Neural progenitor cell (in vitro differentiated cells): Measurements from ENCODE around the gene TRPC6. TPM values are rescaled to one million over a fixed set of nuclear protein-coding genes. Genes with fewer than 3 reads are reported as not detected.
A peak's percentile ranks its signal among the peaks of the same experiment; 100 is the strongest.

Source experiments
- DNase-seq: peaks from one replicate; pipeline ENCODE4 v3.0.0-alpha.2; 2016; ENCODE audit warnings: low spot score
- H2AFZ ChIP-seq: fragments of 200-600 bp; sonication (generic); replicated peaks from 2 replicates; pipeline ENCODE4 v1.6.1; 2016; ENCODE audit warnings: antibody characterized with exemption
- H3F3A ChIP-seq: fragments of 200-600 bp; sonication (generic); 2 replicates; pipeline ENCODE4 v1.6.1; 2016; ENCODE audit warnings: antibody characterized with exemption, low read depth
- H3K27ac ChIP-seq: fragments of 200-600 bp; sonication (generic); 2 replicates; pipeline ENCODE4 v1.5.1; 2016; ENCODE audit warnings: mild to moderate bottlenecking
- H3K27me3 ChIP-seq: fragments of 200-600 bp; sonication (generic); 2 replicates; pipeline ENCODE4 v1.6.1; 2016; ENCODE audit warnings: mild to moderate bottlenecking, moderate library complexity
- H3K36me3 ChIP-seq: fragments of 200-600 bp; sonication (generic); 2 replicates; pipeline ENCODE4 v1.5.1; 2016
- H3K4me1 ChIP-seq: fragments of 200-600 bp; sonication (generic); 2 replicates; pipeline ENCODE4 v1.6.1; 2016; ENCODE audit warnings: mixed run types
- H3K4me2 ChIP-seq: fragments of 200-600 bp; sonication (generic); 2 replicates; pipeline ENCODE4 v1.6.1; 2016
- H3K4me3 ChIP-seq: fragments of 200-600 bp; sonication (generic); 2 replicates; pipeline ENCODE4 v1.5.1; 2016
- H3K79me2 ChIP-seq: fragments of 200-600 bp; sonication (generic); 2 replicates; pipeline ENCODE4 v1.6.1; 2016; ENCODE audit warnings: low read depth
- H3K9ac ChIP-seq: fragments of 200-600 bp; sonication (generic); 2 replicates; pipeline ENCODE4 v1.6.1; 2016
- H3K9me3 ChIP-seq: fragments of 200-600 bp; sonication (generic); 2 replicates; pipeline ENCODE4 v1.5.1; 2016; ENCODE audit warnings: low read depth
- H4K20me1 ChIP-seq: fragments of 200-600 bp; sonication (generic); 2 replicates; pipeline ENCODE4 v1.6.1; 2016; ENCODE audit warnings: low read depth
- H3K27ac Mint-ChIP-seq: 3 replicates; pipeline ENCODE4 v1.8.0; 2021; ENCODE audit warnings: mixed read lengths
- H3K27me3 Mint-ChIP-seq: 2 replicates; pipeline ENCODE4 v1.8.0; 2022; ENCODE audit warnings: low read depth, mild to moderate bottlenecking, inconsistent platforms, moderate library complexity, mixed read lengths; ENCODE audit not compliant: insufficient read depth
- H3K36me3 Mint-ChIP-seq: 3 replicates; pipeline ENCODE4 v1.8.0; 2021; ENCODE audit warnings: mixed read lengths
- H3K4me1 Mint-ChIP-seq: 3 replicates; pipeline ENCODE4 v1.8.0; 2021; ENCODE audit warnings: mixed read lengths
- H3K4me3 Mint-ChIP-seq: 3 replicates; pipeline ENCODE4 v1.8.0; 2021; ENCODE audit warnings: mild to moderate bottlenecking, moderate library complexity, mixed read lengths
- H3K9me3 Mint-ChIP-seq: 3 replicates; pipeline ENCODE4 v1.8.0; 2020; ENCODE audit warnings: mixed read lengths
- EZH2 ChIP-seq: fragments of 200-600 bp; sonication (generic); IDR thresholded peaks from 2 replicates; pipeline ENCODE4 v1.6.1; 2017; ENCODE audit warnings: antibody characterized with exemption, mild to moderate bottlenecking, moderate library complexity
- EZH2phosphoT487 ChIP-seq: fragments of 200-600 bp; sonication (generic); IDR thresholded peaks from 2 replicates; pipeline ENCODE4 v1.6.1; 2017; ENCODE audit warnings: antibody characterized with exemption
- total RNA-seq: library from RNA; depleted of rRNA; stranded (reverse); fragments of >200 nt; gene quantifications from 2 replicates; pipeline ENCODE4 v1.2.3, GENCODE V29; 2015; ENCODE audit warnings: low replicate concordance
- TF ChIP-seq, protein P1 (sequence below): fragments of 200-600 bp; sonication (generic); IDR thresholded peaks from 2 replicates; pipeline ENCODE4 v1.5.1; 2017; ENCODE audit warnings: antibody characterized with exemption, mild to moderate bottlenecking

TRPC6 gene
- total RNA-seq, 1 donor from 2014 or later = 0.17 TPM

GRCh38 chr11:101582236-101582988 lies 1.4 kb downstream of the TRPC6 start:
- Histone ChIP-seq H3K9me3 (no peaks in the 10 kb centered on the region), H3K27ac (no peak overlapping the region), H3K36me3 (no peaks in the 10 kb centered on the region), H3K79me2 (no peaks in the 10 kb centered on the region), H3K4me2 (peak overlapping the region; percentile 94), H3K4me3 (peak overlapping the region; percentile 67), H3F3A (peaks cover 14% of the 10 kb centered on the region), H2AFZ (peak overlapping the region; percentile 96), H4K20me1 (no peaks in the 10 kb centered on the region), H3K9ac (no peak overlapping the region), H3K4me1 (peaks cover 10% of the 10 kb centered on the region), H3K27me3 (peaks cover 53% of the 10 kb centered on the region)
- Mint-ChIP-seq H3K36me3 (peaks cover 2% of the 10 kb centered on the region), H3K27ac (no peak overlapping the region), H3K4me1 (peaks cover 13% of the 10 kb centered on the region), H3K27me3 (peaks cover 30% of the 10 kb centered on the region), H3K9me3 (peaks cover 9% of the 10 kb centered on the region), H3K4me3 (peak overlapping the region; percentile 87)
- DNase-seq = peak; percentile 40
- TF ChIP-seq EZH2phosphoT487 (peak; percentile 78), EZH2 (peak; percentile 62)
- TF ChIP-seq, protein P1, sequence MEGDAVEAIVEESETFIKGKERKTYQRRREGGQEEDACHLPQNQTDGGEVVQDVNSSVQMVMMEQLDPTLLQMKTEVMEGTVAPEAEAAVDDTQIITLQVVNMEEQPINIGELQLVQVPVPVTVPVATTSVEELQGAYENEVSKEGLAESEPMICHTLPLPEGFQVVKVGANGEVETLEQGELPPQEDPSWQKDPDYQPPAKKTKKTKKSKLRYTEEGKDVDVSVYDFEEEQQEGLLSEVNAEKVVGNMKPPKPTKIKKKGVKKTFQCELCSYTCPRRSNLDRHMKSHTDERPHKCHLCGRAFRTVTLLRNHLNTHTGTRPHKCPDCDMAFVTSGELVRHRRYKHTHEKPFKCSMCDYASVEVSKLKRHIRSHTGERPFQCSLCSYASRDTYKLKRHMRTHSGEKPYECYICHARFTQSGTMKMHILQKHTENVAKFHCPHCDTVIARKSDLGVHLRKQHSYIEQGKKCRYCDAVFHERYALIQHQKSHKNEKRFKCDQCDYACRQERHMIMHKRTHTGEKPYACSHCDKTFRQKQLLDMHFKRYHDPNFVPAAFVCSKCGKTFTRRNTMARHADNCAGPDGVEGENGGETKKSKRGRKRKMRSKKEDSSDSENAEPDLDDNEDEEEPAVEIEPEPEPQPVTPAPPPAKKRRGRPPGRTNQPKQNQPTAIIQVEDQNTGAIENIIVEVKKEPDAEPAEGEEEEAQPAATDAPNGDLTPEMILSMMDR = no peak

- H3K27me3 ChIP-seq = peaks cover 23% of the 10 kb centered on the region
- Mint-ChIP-seq H3K4me3 (no peak overlapping the region), H3K27me3 (peaks cover 18% of the 10 kb centered on the region), H3K36me3 (peaks cover 2% of the 10 kb centered on the region), H3K4me1 (peaks cover 5% of the 10 kb centered on the region), H3K27ac (no peak overlapping the region), H3K9me3 (peaks cover 9% of the 10 kb centered on the region)
- H3K4me2 ChIP-seq = no peak overlapping the region
- H3F3A ChIP-seq = no peaks in the 10 kb centered on the region
- H4K20me1 ChIP-seq = no peaks in the 10 kb centered on the region
- H3K4me3 ChIP-seq = no peak overlapping the region
- no peak overlapping the region for H3K27ac ChIP-seq
- H3K9me3 ChIP-seq = no peaks in the 10 kb centered on the region
- H3K36me3 ChIP-seq = no peaks in the 10 kb centered on the region
- peaks cover 19% of the 10 kb centered on the region for H3K4me1 ChIP-seq
- DNase-seq = peak; percentile 16
- TF ChIP-seq EZH2 = no peak
- no peak for TF ChIP-seq EZH2phosphoT487
- TF ChIP-seq, protein P1 = no peak
- H3K79me2 ChIP-seq = no peaks in the 10 kb centered on the region
- no peak overlapping the region for H2AFZ ChIP-seq
- H3K9ac ChIP-seq = no peak overlapping the region
These were observed 6.3 kb downstream of the TRPC6 start for GRCh38 chr11:101577461-101577860.

DNA sequence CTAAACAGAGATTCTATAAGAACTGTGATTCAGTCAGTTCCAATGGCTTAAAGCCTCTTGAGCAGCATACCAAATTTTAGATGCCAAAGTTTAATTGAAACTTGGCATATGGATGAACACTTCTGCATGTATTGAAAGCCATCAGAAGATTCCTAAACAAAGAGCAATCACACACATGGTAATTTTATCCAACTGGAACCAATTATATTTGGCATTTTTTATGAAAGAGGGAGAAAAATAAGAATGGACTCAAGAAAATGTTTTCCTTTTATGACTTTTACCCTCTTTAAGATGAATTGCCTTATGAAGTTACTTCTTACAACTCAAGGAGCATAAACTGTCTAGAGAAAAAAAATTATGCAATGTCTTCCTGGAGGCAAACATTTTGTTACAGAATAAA lies 7.4 kb downstream of the TRPC6 start:
- no peaks in the 10 kb centered on the region for H3K36me3 ChIP-seq
- DNase-seq = no peak
- H3K36me3 Mint-ChIP-seq = peaks cover 2% of the 10 kb centered on the region
- H3K79me2 ChIP-seq = no peaks in the 10 kb centered on the region
- H3K4me2 ChIP-seq = no peak overlapping the region
- H4K20me1 ChIP-seq = no peaks in the 10 kb centered on the region
- peaks cover 4% of the 10 kb centered on the region for H3K4me1 Mint-ChIP-seq
- no peak overlapping the region for H3K27ac ChIP-seq
- no peak overlapping the region for H3K9ac ChIP-seq
- H3K9me3 ChIP-seq = no peaks in the 10 kb centered on the region
- peaks cover 13% of the 10 kb centered on the region for H3K27me3 ChIP-seq
- no peak overlapping the region for H3K4me3 Mint-ChIP-seq
- no peaks in the 10 kb centered on the region for H3F3A ChIP-seq
- H3K9me3 Mint-ChIP-seq = peaks cover 9% of the 10 kb centered on the region
- H3K4me3 ChIP-seq = no peak overlapping the region
- H3K27me3 Mint-ChIP-seq = peaks cover 8% of the 10 kb centered on the region
- TF ChIP-seq EZH2phosphoT487 (no peak), EZH2 (no peak)
- TF ChIP-seq, protein P1 = no peak
- peaks cover 19% of the 10 kb centered on the region for H3K4me1 ChIP-seq
- no peak overlapping the region for H3K27ac Mint-ChIP-seq
- no peak overlapping the region for H2AFZ ChIP-seq
